HCT116 (cell line): Measurements from ENCODE around the gene CASKIN2. TPM values are rescaled to one million over a fixed set of nuclear protein-coding genes. Genes with fewer than 3 reads are reported as not detected.

ENCODE experiments used
- ATAC-seq: fragments of 200-7000 bp; cut with Tn5 transposase; 2 replicates; pipeline ENCODE4 v1.9.1; 2020; ENCODE audit warnings: mild to moderate bottlenecking, moderate library complexity
- BruUV-seq: library from RNA; stranded (reverse); fragments of 400-500 nt; replicated peaks from 2 replicates; lab custom pipeline; 2021; lab: Mats Ljungman, UMichigan
- CTCF ChIA-PET: fragments of 300-600 bp; sonication (Branson Sonifier 250); formaldehyde crosslinking; loops from one replicate; lab custom pipeline; 2021; ENCODE audit warnings: antibody characterized with exemption; lab: Charles Lee
- POLR2A ChIA-PET: fragments of 300-600, 350-600 bp; sonication (Branson Sonifier 250); formaldehyde crosslinking; loops from one replicate; lab custom pipeline; 2021; ENCODE audit warnings: antibody characterized with exemption; lab: Charles Lee
- RAD21 ChIA-PET, 2 experiments: fragments of 300-600 bp; sonication (Branson Sonifier 250); formaldehyde crosslinking; loops; one replicate each; lab custom pipeline; 2023; ENCODE audit warnings: low total read pairs in 2 of 2; ENCODE audit not compliant: uncharacterized antibody in 2 of 2, unreplicated experiment in 2 of 2, low non-redundant PET in 1 of 2; lab: Charles Lee
- DNase-seq: peaks from one replicate; pipeline ENCODE4 v3.0.0-alpha.2; 2010; ENCODE audit warnings: low read depth, low spot score
- H2AFZ ChIP-seq: fragments of 200-600 bp; shearing (Covaris generic), sonication (generic); 2 replicates; pipeline ENCODE4 v1.6.1; 2017; ENCODE audit warnings: low read depth, mixed run types, mixed read lengths, antibody characterized with exemption, low read length; ENCODE audit not compliant: poor library complexity, severe bottlenecking
- H3K27ac ChIP-seq: 2 replicates; pipeline ENCODE4 v1.5.1; 2012; ENCODE audit warnings: low read depth, low read length
- H3K27me3 ChIP-seq: fragments of 200-600 bp; sonication (generic); 2 replicates; pipeline ENCODE4 v1.6.1; 2016; ENCODE audit warnings: mixed run types, low read length, mixed read lengths; ENCODE audit not compliant: insufficient read depth
- H3K36me3 ChIP-seq, 2 experiments: fragments of 200-500 bp in 1 of 2; fragments of 200-600 bp in 1 of 2; sonication (Bioruptor generic) in 1 of 2; sonication (generic) in 1 of 2; 2 replicates each; pipeline versions ENCODE4 v1.5.1 to v1.6.1; 2014 to 2016; ENCODE audit warnings: low read length in 2 of 2, inconsistent platforms in 1 of 2, mixed read lengths in 1 of 2, mixed run types in 1 of 2; ENCODE audit not compliant: insufficient read depth in 2 of 2, control insufficient read depth in 1 of 2
- H3K4me1 ChIP-seq, 2 experiments: fragments of 200-600 bp in 1 of 2; sonication (generic) in 1 of 2; 2 replicates each; pipeline versions ENCODE4 v1.5.1 to v1.6.1; 2012 to 2017; ENCODE audit warnings: low read length in 2 of 2, inconsistent platforms in 1 of 2, mild to moderate bottlenecking in 1 of 2, mixed read lengths in 1 of 2, mixed run types in 1 of 2, moderate library complexity in 1 of 2; ENCODE audit not compliant: insufficient read depth in 2 of 2, control insufficient read depth in 1 of 2
- H3K4me2 ChIP-seq: fragments of 200-600 bp; sonication (generic); 2 replicates; pipeline ENCODE4 v1.6.1; 2017; ENCODE audit warnings: mixed run types, low read length, mixed read lengths
- H3K4me3 ChIP-seq, 2 experiments: fragments of 200-600 bp in 1 of 2; sonication (generic) in 1 of 2; replicated peaks in 1 of 2; 2 replicates each; pipeline ENCODE4 v1.5.1; 2011 to 2016; ENCODE audit warnings: low read length in 2 of 2, control low read depth in 1 of 2, low read depth in 1 of 2, mild to moderate bottlenecking in 1 of 2, mixed read lengths in 1 of 2, mixed run types in 1 of 2
- H3K79me2 ChIP-seq: fragments of 200-600 bp; sonication (generic); 2 replicates; pipeline ENCODE4 v1.6.1; 2017; ENCODE audit warnings: mild to moderate bottlenecking, mixed run types, low read length, moderate library complexity, mixed read lengths; ENCODE audit not compliant: insufficient read depth
- H3K9ac ChIP-seq: fragments of 200-600 bp; sonication (generic); 2 replicates; pipeline ENCODE4 v1.6.1; 2016; ENCODE audit warnings: low read length, mixed read lengths
- H3K9me2 ChIP-seq: fragments of 200-600 bp; sonication (generic), shearing (Covaris generic); 2 replicates; pipeline ENCODE4 v1.6.1; 2017; ENCODE audit warnings: mixed run types, mild to moderate bottlenecking, moderate library complexity; ENCODE audit not compliant: insufficient read depth
- H3K9me3 ChIP-seq, 2 experiments: fragments of 200-500 bp in 1 of 2; fragments of 200-600 bp in 1 of 2; sonication (Bioruptor generic) in 1 of 2; sonication (generic) in 1 of 2; 2 replicates each; pipeline ENCODE4 v1.6.1; 2014 to 2017; ENCODE audit warnings: low read length in 2 of 2, mixed read lengths in 2 of 2, inconsistent platforms in 1 of 2, low read depth in 1 of 2, mild to moderate bottlenecking in 1 of 2, mixed run types in 1 of 2, moderate library complexity in 1 of 2; ENCODE audit not compliant: control insufficient read depth in 1 of 2, insufficient read depth in 1 of 2
- H4K20me1 ChIP-seq: fragments of 200-600 bp; sonication (generic), shearing (Covaris generic); 2 replicates; pipeline ENCODE4 v1.6.1; 2017; ENCODE audit warnings: mixed run types, mild to moderate bottlenecking, moderate library complexity; ENCODE audit not compliant: insufficient read depth
- ATF3 ChIP-seq: IDR thresholded peaks from 2 replicates; pipeline ENCODE4 v1.6.1; 2012
- CBX3 ChIP-seq: IDR thresholded peaks from 2 replicates; pipeline ENCODE4 v1.6.1; 2012; ENCODE audit warnings: low read depth
- EGR1 ChIP-seq: IDR thresholded peaks from 2 replicates; pipeline ENCODE4 v1.6.1; 2012; ENCODE audit warnings: low read depth
- FOSL1 ChIP-seq: IDR thresholded peaks from 2 replicates; pipeline ENCODE4 v1.6.1; 2012; ENCODE audit warnings: low read depth
- POLR2A ChIP-seq: IDR thresholded peaks from 2 replicates; pipeline ENCODE4 v1.7.0; 2011; ENCODE audit warnings: borderline replicate concordance; ENCODE audit not compliant: insufficient read depth, insufficient read length; ENCODE audit errors: extremely low read depth
- POLR2AphosphoS5 ChIP-seq: IDR thresholded peaks from 2 replicates; pipeline ENCODE4 v1.6.1; 2011; ENCODE audit warnings: mild to moderate bottlenecking, low read depth, low read length, moderate library complexity
- RAD21 ChIP-seq: IDR thresholded peaks from 2 replicates; pipeline ENCODE4 v1.6.1; 2012; ENCODE audit warnings: low read depth, mild to moderate bottlenecking
- SIN3A ChIP-seq: IDR thresholded peaks from 2 replicates; pipeline ENCODE4 v1.6.1; 2012; ENCODE audit warnings: low read depth
- SRF ChIP-seq: IDR thresholded peaks from 2 replicates; pipeline ENCODE4 v1.6.1; 2012; ENCODE audit warnings: low read depth
- YY1 ChIP-seq: IDR thresholded peaks from 2 replicates; pipeline ENCODE4 v1.6.1; 2011; ENCODE audit warnings: low read length, low read depth, moderate library complexity, mild to moderate bottlenecking; ENCODE audit not compliant: insufficient replicate concordance; ENCODE audit errors: extremely low read depth
- ZBTB33 ChIP-seq: IDR thresholded peaks from 2 replicates; pipeline ENCODE4 v1.6.1; 2011; ENCODE audit warnings: mild to moderate bottlenecking, low read length, moderate library complexity; ENCODE audit not compliant: insufficient replicate concordance; ENCODE audit errors: extremely low read depth
- ZFX ChIP-seq: fragments of 450-650 bp; IDR thresholded peaks from 2 replicates; pipeline ENCODE4 v1.6.1; 2017
- intact Hi-C: fragments of 100-400 bp; cut with micrococcal nuclease; formaldehyde crosslinking; loops from 2 replicates; pipeline ENCODE4 v1.10.0; 2022
- total RNA-seq: library from RNA; stranded (reverse); gene quantifications from one replicate; pipeline ENCODE4 v1.2.1, GENCODE V29; 2021; ENCODE audit not compliant: unreplicated experiment
- TF ChIP-seq, protein P1 (sequence below): IDR thresholded peaks from 2 replicates; pipeline ENCODE4 v1.6.1; 2012
- TF ChIP-seq, protein P2 (sequence below): IDR thresholded peaks from 2 replicates; pipeline ENCODE4 v1.6.1; 2012; ENCODE audit warnings: low read depth
- TF ChIP-seq, protein P3 (sequence below), 3 experiments: fragments of 200-600 bp in 1 of 3; sonication (generic) in 1 of 3; IDR thresholded peaks in 2 of 3; conservative IDR thresholded peaks in 1 of 3; 2 replicates each; pipeline ENCODE4 v1.5.1; 2012 to 2017; ENCODE audit warnings: low read depth in 2 of 3, low read length in 2 of 3, antibody characterized with exemption in 1 of 3, borderline replicate concordance in 1 of 3, control low read depth in 1 of 3, mild to moderate bottlenecking in 1 of 3, mixed read lengths in 1 of 3, mixed run types in 1 of 3, moderate library complexity in 1 of 3; ENCODE audit not compliant: insufficient read depth in 1 of 3

CASKIN2 gene
- total RNA-seq, 1 experiment from 2014 or later: 38.4 TPM

GRCh38 chr17:75506888-75507287, 8.4 kb downstream of the CASKIN2 start:
- DNase-seq (no peak), ATAC-seq (no peak)
- TF ChIP-seq ATF3: no peak
- no peak for TF ChIP-seq EGR1
- TF ChIP-seq ZFX: no peak
- no peak for TF ChIP-seq FOSL1
- no peak for TF ChIP-seq SIN3A
- TF ChIP-seq, protein P1, sequence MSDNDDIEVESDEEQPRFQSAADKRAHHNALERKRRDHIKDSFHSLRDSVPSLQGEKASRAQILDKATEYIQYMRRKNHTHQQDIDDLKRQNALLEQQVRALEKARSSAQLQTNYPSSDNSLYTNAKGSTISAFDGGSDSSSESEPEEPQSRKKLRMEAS: no peak
- no peak for TF ChIP-seq CBX3
- no peak for TF ChIP-seq RAD21
- no peak for TF ChIP-seq YY1
- TF ChIP-seq, protein P2, sequence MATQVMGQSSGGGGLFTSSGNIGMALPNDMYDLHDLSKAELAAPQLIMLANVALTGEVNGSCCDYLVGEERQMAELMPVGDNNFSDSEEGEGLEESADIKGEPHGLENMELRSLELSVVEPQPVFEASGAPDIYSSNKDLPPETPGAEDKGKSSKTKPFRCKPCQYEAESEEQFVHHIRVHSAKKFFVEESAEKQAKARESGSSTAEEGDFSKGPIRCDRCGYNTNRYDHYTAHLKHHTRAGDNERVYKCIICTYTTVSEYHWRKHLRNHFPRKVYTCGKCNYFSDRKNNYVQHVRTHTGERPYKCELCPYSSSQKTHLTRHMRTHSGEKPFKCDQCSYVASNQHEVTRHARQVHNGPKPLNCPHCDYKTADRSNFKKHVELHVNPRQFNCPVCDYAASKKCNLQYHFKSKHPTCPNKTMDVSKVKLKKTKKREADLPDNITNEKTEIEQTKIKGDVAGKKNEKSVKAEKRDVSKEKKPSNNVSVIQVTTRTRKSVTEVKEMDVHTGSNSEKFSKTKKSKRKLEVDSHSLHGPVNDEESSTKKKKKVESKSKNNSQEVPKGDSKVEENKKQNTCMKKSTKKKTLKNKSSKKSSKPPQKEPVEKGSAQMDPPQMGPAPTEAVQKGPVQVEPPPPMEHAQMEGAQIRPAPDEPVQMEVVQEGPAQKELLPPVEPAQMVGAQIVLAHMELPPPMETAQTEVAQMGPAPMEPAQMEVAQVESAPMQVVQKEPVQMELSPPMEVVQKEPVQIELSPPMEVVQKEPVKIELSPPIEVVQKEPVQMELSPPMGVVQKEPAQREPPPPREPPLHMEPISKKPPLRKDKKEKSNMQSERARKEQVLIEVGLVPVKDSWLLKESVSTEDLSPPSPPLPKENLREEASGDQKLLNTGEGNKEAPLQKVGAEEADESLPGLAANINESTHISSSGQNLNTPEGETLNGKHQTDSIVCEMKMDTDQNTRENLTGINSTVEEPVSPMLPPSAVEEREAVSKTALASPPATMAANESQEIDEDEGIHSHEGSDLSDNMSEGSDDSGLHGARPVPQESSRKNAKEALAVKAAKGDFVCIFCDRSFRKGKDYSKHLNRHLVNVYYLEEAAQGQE: no peak
- TF ChIP-seq ZBTB33: no peak
- TF ChIP-seq POLR2A: no peak
- TF ChIP-seq, protein P3, sequence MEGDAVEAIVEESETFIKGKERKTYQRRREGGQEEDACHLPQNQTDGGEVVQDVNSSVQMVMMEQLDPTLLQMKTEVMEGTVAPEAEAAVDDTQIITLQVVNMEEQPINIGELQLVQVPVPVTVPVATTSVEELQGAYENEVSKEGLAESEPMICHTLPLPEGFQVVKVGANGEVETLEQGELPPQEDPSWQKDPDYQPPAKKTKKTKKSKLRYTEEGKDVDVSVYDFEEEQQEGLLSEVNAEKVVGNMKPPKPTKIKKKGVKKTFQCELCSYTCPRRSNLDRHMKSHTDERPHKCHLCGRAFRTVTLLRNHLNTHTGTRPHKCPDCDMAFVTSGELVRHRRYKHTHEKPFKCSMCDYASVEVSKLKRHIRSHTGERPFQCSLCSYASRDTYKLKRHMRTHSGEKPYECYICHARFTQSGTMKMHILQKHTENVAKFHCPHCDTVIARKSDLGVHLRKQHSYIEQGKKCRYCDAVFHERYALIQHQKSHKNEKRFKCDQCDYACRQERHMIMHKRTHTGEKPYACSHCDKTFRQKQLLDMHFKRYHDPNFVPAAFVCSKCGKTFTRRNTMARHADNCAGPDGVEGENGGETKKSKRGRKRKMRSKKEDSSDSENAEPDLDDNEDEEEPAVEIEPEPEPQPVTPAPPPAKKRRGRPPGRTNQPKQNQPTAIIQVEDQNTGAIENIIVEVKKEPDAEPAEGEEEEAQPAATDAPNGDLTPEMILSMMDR (IDR thresholded peaks at IDR 0.05 in 2 of 3, conservative IDR thresholded peaks at IDR 0.05 in 1 of 3; ENCODE audit: borderline replicate concordance in 1 of 3, insufficient read depth in 1 of 3, low read depth in 2 of 3, low read length in 2 of 3): no peak
- TF ChIP-seq SRF: no peak
- TF ChIP-seq POLR2AphosphoS5: no peak
- no TSS peak for BruUV-seq
- RAD21 ChIA-PET: no interaction called here
- POLR2A ChIA-PET: no interaction called here
- H3K79me2 ChIP-seq: peaks cover 19% of the 10 kb centered on the region; the same call in 1 of the 2 replicates
- H2AFZ ChIP-seq: no peak overlapping the region
- H3K27me3 ChIP-seq: no peaks in the 10 kb centered on the region
- H4K20me1 ChIP-seq: no peaks in the 10 kb centered on the region; the same call in 1 of the 2 replicates
- H3K27ac ChIP-seq: no peak overlapping the region
- H3K9me2 ChIP-seq: no peaks in the 10 kb centered on the region
- H3K9me3 ChIP-seq: no peaks in the 10 kb centered on the region
- intact Hi-C loops: no loop called here
- CTCF ChIA-PET: no interaction called here
- no peak overlapping the region for H3K4me3 ChIP-seq
- H3K4me2 ChIP-seq: no peak overlapping the region
- H3K4me1 ChIP-seq: peaks cover 8 to 19% of the 10 kb centered on the region in 2 experiments
- H3K36me3 ChIP-seq: peaks cover 14 to 28% of the 10 kb centered on the region in 2 experiments; a peak in 2 of 4 replicates
- no peak overlapping the region for H3K9ac ChIP-seq
